GM19099 (cell line): ENCODE results near the gene ELP1.

Source experiments
- POLR2A ChIP-seq: IDR thresholded peaks from 3 replicates; pipeline ENCODE4 v1.6.1; 2011; ENCODE audit warnings: low read depth; ENCODE audit not compliant: insufficient read length; ENCODE audit errors: extremely low read depth

The ELP1 gene

DNA sequence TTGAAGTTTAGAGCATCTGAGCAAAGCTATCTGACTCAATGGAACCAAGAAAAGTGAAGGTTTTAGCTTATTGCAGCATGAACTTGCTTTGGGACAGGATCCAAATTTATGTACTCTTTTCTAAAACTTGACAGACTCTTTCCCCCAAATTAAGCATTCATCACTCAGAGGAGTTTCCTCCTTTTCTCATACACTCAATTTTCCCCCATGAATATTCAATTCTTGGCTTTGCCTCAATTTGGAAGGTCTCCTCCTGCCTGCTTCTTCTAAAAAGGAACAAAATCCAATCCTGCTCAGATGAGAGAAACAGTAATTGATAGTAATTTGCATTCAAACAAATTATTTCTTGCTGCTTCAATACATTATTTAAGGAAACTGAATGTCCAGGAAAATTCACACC lies 66.8 kb downstream of the ELP1 start:
- TF ChIP-seq POLR2A, result no peak

DNA sequence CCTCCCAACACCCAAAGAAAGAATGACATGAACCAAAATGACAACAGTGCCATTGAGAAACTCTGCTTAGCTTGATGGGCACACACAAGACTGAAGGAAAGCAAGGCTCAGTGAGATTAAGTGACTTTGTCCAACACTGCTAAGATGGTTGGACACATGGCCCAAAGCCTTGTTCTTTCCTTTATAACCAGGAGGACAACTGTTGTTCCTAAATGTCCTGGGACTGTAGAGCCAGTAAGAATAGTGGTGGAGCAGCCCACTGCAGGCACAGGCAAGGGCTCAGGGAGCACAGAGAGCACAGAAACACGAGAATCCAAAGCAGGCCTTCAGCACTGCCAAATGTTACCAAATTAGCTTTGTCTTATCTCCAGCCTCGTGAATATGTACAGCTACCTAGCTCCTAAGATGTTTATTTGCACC lies 67.9 kb downstream of the ELP1 start:
- no peak for TF ChIP-seq POLR2A

DNA sequence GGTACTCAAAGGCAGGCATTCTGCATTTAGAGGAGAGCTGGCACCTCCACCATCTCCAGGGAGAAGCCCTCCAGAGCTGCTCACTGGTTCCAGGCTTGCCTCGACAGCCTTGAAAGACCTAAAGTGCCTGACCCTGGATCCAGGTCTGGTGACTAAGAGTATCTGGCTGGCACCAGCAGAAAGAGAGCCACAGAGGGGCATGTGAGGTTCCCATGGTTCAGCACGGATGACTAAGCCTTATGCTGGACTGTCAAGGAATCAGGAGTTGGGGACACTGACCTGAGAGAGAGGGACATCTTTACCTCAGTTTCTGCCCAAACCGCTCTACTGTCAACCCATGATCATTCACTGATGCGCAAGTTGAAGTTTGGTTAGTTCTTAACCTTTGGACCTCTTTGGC lies 68.9 kb downstream of the ELP1 start:
- no peak for TF ChIP-seq POLR2A

DNA sequence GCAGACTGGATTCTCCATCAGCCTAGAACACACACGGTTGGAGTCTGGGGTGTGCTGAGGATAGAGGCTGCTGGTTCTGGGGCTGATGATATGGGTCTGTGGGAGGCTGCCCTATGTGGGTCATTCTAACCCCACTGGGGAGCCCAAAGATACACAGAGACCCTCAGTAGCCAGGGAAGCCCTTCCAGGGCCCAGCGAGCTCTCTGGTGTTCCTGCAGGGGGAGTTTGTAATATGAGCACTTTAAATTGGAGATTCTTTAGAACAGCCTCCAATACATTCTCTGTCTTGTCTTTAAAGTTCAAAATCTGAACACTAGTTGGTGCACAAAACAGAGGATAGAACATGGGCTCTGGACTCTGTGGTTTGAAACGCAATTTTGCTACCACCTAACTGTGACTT lies 69.5 kb downstream of the ELP1 start:
- TF ChIP-seq POLR2A, result no peak

DNA sequence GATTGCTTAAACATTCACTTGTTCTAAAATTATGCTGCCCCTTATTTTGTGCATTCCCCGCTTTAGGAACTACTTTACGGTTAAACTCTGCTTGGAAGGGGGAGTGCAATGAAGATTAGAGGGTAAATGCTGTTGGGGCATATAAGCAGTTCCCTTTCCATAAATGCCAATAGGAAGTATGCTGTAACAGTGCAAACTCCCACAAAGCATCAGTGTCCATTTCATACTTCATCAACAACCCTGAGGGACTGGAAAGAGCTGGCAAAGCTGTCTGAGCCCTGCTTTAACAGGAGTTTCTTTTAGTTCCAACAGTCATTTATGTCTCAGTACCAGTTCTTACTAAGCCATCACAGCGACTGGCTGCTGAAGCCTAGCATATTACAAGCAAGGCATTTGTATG lies 70.0 kb downstream of the ELP1 start:
- TF ChIP-seq POLR2A, result no peak

DNA sequence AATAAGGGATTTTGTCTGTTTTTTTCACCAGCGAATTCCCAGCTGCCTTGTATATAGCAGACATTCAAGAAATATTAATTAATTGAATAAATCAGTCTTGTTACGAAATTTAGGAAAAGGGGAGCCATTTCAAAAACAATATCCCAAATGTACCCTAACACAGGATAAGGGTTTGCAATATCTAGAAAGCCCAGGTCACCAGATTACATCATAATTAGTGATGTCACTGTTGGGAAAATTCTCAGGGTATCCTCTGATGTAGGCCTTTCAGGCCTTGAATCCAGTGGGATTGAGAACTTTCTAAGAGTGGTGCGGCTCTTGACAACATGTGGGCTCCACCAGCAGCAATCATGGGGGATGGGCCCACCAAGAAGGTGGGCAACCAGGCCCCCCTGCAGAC lies 71.9 kb downstream of the ELP1 start, which contains the start of gene ACTL7A:
Gene ACTL7A, plus strand, starts transcription at position 270 of the 400 bp plus-strand sequence. Its CDS starts 57 bp downstream, at position 327.
- no peak for TF ChIP-seq POLR2A

DNA sequence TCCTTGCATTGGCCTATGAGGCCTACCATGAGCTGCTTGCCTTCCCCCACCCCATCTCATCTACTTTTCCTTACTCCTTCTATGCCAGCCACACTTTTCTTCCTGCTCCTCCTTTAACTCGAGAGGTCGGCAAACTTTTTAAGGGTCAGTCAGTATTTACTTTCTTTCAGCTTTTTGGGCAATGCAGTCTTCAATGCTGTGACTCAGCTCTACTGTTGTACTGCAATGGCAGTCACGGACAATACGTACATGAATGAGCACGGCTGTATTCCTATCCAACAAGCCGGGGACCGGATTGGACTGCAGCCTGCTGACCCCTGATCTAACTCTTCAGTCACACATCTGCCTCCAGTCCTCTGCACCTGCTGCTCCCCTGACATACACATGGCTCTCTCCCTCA lies 72.5 kb downstream of the ELP1 start:
- no peak for TF ChIP-seq POLR2A

DNA sequence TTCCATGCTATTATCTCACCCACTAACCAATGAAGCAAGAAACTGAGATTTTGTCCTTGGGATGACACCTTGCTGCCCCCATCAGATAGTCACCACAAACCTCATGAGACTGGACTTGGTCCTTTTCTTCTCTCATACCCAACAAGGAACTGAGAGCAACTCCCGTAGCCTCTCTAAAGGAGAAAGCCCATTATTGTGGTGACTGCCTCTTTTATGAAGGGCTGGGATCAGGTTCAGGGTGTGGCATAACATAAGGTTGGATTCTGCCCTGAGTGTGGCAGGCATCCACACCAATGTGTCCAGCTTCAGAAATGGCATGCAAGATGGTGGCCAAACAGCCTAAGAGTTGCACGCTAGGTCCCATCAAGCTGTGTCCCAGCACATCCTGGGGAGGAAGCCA lies 73.2 kb downstream of the ELP1 start:
- TF ChIP-seq POLR2A, result no peak

DNA sequence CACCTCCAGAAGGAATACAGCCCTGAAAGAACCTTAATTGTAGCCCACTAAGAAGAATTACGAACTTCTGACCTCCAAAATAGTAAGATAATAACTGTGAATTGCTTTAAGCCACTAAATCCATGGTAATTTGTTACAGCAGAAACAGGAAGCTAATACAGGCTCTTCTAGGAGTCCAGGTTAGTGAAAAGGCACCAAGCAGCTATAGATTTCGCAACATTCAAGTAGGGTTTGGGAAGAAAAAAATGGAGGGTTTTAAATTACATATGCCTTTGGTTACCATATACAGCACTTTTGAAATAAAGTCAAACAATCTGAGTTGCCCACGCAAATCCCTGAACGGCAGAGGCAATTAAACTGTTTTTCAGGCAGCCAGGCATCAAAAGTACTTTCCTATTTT lies 73.6 kb downstream of the ELP1 start:
- TF ChIP-seq POLR2A, result no peak

DNA sequence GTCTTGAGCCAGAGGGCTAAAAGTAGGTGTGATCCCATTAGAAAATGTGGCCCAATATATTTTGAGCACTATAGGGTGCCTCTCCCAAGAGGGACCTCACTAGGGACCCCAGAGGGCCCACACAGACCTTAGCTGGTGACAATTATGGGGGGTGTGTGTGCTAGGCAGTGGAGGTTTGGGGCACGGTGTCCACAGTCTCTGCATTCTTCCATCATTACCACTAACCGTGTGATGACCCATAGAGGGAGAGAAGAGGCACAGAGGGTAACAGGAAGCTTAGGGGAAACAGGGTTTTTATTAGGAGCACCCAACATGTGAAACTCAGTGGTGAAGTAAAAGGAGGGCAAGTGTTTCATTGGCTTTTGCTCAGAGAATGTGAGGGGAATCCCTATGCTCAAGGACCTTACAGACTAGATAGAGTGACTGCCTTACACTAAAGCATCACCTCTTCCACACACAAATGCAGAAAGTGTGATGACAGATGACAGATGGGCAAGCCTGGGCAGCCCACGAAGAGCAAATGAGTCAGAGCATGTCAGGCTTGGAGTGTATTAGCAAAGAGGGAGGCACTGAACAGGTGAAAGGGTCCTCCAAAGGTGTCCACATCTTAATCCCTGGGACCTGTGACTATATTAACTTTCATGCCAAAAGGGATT lies 74.3 kb downstream of the ELP1 start:
- no peak for TF ChIP-seq POLR2A

DNA sequence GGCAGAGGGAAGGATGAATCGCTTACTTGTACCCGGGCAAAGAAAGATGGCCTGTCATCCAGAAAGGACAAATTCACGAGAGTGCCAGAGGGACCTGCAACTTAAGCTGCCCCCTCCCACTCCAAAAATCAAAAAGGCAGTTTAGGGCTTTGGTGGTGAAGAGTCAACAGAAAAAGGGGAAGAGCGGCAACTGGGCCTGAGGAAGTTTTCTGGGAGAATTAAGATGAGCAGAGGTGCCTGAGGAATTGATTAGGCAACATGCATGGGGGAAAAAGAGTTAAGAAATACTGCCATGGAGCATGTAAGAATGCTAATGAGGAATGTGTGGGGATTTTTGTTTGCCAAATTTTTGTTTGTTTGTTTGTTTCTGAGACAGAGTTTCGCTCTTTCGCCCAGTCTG lies 76.4 kb downstream of the ELP1 start:
- no peak for TF ChIP-seq POLR2A

DNA sequence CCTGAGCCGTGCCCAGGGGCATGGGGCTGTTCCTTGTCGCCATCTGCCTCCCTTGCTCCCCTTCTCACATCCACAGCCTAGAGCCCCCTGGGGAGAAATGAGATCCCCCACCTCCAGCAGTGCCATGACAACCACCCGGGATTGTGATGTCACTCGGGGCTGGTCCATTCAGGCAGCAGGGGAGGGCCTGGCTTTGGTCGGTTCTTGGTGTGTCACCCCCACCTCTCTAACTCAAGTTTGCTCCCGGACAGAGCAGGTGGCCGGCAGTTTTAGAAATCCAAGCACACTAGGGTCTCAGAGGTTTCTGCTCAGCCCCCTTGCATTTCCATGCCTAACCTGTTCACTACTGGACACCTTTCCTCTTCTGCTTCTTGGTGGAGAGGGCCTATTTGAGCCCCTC lies 78.0 kb downstream of the ELP1 start, which contains the start of gene ACTL7B:
Gene ACTL7B, minus strand, starts transcription at position 99 of the 400 bp plus-strand sequence. Its CDS starts 56 bp downstream, at position 43.
- TF ChIP-seq POLR2A, result no peak

DNA sequence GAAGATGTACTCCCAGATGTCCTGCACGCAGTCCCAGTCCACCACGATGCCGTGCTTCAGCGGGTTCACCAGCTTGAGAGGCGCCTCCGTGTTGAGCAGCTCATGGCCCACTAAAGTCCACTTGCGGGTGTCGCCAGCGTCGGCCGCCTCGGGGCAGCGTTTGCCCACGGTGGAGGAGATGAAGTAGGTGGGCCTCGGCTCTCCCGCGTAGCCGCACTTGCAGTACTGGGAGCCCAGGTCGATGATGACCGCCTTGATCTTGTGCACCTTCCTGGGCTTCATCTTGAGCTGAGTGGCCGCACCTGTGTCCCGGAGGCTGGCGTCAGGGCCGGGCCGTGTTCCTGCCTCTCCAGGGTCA lies 78.4 kb downstream of the ELP1 start:
- no peak for TF ChIP-seq POLR2A

DNA sequence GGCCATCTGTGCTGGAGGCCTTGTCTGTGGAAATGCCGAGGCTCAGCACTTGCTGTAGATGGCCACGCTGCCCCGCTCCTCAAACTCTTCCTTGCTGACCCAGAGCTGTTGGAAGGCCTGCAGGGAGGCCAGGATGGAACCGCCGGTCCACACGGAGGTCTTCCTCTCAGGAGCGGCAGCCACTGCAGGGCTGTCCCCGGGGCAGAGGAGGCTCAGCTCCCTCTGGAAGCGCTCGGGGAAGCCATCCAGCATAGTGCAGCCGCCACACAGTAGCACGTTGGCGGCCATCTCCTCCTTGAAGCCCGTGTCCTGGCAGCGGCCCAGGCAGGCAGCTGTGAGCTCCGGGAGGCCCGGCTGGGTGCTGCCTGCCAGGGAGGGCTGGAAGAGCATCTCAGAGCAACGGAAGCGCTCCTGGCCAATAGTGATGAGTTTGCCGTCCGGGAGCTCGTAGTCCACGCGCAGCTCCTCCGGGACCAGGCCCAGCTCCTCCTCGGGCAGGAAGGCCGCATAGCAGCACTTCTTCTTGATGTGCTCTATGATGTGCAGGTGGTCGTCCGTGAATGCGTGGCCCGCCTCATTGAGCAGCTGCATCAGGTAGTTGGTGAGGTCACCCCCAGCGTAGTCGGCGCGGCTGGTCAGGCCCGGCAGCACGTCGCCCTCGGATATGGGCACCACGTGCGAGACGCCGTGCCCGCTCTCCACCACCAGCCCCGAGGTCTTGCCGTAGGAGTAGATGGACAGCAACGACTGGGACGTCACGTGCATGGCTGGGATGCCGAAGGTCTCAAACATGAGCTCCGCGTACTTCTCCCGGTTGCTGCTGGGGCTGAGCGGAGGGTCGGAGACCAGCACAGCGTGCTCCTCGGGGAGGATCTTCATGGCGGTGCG lies 79.0 kb downstream of the ELP1 start:
- TF ChIP-seq POLR2A, result no peak

DNA sequence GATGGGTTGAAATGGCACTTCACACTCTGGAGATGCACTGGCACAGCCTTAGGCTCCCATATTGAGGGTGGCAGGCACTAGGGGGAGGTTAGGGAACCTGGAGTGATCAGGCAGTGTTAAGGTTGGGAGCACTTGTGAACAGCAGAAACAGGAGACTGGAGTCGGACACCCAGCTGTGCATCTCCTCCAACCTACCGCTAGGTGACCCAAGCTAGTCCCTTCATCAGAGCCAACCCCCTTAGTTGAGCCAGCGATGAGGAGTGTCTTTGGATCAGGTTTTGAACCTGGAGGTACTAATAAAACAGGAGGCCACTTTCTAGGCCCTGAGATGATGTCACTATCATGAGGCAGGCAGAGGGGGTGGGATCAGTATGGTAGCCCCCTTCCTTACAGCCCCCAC lies 79.8 kb downstream of the ELP1 start:
- no peak for TF ChIP-seq POLR2A

DNA sequence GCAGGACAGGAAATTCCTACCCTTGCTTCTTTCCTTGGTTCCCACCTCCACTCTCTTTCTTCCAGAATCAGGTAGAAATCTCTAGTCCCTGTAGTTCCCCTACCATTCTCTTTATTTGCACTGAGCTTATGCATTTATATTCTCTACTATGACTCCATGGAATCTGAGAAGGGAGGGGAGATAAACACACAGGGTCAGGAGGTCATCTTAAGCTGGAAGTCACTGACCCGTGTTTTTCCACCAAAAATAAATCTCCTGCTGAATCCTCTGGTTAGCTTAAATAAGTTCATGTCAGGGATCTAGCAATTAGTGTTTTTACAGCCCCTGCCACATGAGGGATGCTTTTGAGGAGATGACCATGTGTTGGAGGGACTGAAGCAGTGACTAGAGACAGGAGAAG lies 81.8 kb downstream of the ELP1 start:
- no peak for TF ChIP-seq POLR2A
